ENCODE results near the gene PLEKHG4B. TPM values are rescaled to one million over a fixed set of nuclear protein-coding genes. Genes with fewer than 3 reads are reported as not detected.

The PLEKHG4B gene
- polyA plus RNA-seq, 1 of the 3 experiments (the other 2 are of a cell fraction), result 0.18 TPM

GRCh38 chr5:74503-75109 lies 17.4 kb upstream of the PLEKHG4B start:
- Histone ChIP-seq H3K9me3 (no peaks in the 10 kb centered on the region), H3K9ac (no peak overlapping the region), H3K4me2 (no peak overlapping the region), H3K4me1 (ENCODE audit: control insufficient read depth in 1 of 2, insufficient read depth in 2 of 2, low read depth in 1 of 2, low read length in 1 of 2) (no peaks in the 10 kb centered on the region; a peak in 1 of 4 replicates), H3K27me3 (ENCODE audit: insufficient read depth) (peaks cover 30% of the 10 kb centered on the region; the same call in 1 of the 2 replicates), H2AFZ (ENCODE audit: low read depth) (no peak overlapping the region), H3K36me3 (replicated peaks in 1 of 2; ENCODE audit: control insufficient read depth in 1 of 2, insufficient read depth in 2 of 2, low read length in 1 of 2) (no peaks in the 10 kb centered on the region), H3K9me2 (no peaks in the 10 kb centered on the region), H3F3A (replicated peaks; ENCODE audit: insufficient read depth) (no peaks in the 10 kb centered on the region), H3K27ac (ENCODE audit: low read depth in 2 of 2, low read length in 1 of 2) (no peak overlapping the region), H4K20me1 (ENCODE audit: insufficient read depth) (no peaks in the 10 kb centered on the region), H3K4me3 (ENCODE audit: low read depth in 2 of 2, low read length in 1 of 2) (no peak overlapping the region), H3K79me2 (ENCODE audit: insufficient read depth) (no peaks in the 10 kb centered on the region)
- TF ChIP-seq GATA2 (CRISPR knock-in tag; IDR thresholded peaks at IDR 0.05), result no peak
- TF ChIP-seq USF2 (IDR thresholded peaks at IDR 0.05; ENCODE audit: borderline replicate concordance, low read depth, low read length), result no peak
- no peak for TF ChIP-seq TEAD4 (IDR thresholded peaks at IDR 0.05; ENCODE audit: borderline replicate concordance, insufficient read depth)
- no peak for TF ChIP-seq FOSL2 (IDR thresholded peaks at IDR 0.05; ENCODE audit: borderline replicate concordance, low read depth)
- no peak for TF ChIP-seq MXI1 (IDR thresholded peaks at IDR 0.05; ENCODE audit: low read depth, low read length)
- no peak for TF ChIP-seq RXRA (IDR thresholded peaks at IDR 0.05; ENCODE audit: borderline replicate concordance, low read depth)
- TF ChIP-seq NRF1 (IDR thresholded peaks at IDR 0.05; ENCODE audit: low read depth, low read length), result no peak
- no peak for TF ChIP-seq MAX (IDR thresholded peaks at IDR 0.05; ENCODE audit: low read depth)
- no peak for TF ChIP-seq FOXJ3 (CRISPR knock-in tag; IDR thresholded peaks at IDR 0.05)
- no peak for TF ChIP-seq IRF3 (IDR thresholded peaks at IDR 0.05; ENCODE audit: low read depth, low read length)
- TF ChIP-seq PBX3 (IDR thresholded peaks at IDR 0.05), result no peak
- no peak for TF ChIP-seq ZBTB33 (IDR thresholded peaks at IDR 0.05; ENCODE audit: borderline replicate concordance, low read depth)
- no peak for TF ChIP-seq RAD21 (IDR thresholded peaks at IDR 0.05; ENCODE audit: low read length)
- TF ChIP-seq RFX5 (IDR thresholded peaks at IDR 0.05; ENCODE audit: low read length), result no peak
- TF ChIP-seq POLR2AphosphoS5 (IDR thresholded peaks at IDR 0.05; ENCODE audit: low read depth, low read length), result no peak
- no peak for TF ChIP-seq SMC3 (IDR thresholded peaks at IDR 0.05; ENCODE audit: low read depth, low read length)
- POLR2A ChIA-PET, result no interaction called here
- DNase-seq, result no peak
- WGBS (ENCODE audit: low lambda C conversion rate), result 64% methylated on average over 12 of the region's 15 CpGs
- CTCF ChIA-PET, result no interaction called here

All from SK-N-SH (cell line).